Cardiac muscle cell (in vitro differentiated cells and primary cell): Measurements from ENCODE around the gene RSPH9. TPM values are rescaled to one million over a fixed set of nuclear protein-coding genes. Genes with fewer than 3 reads are reported as not detected.

Experiments
- DNase-seq, 2 donors: peaks; one replicate each; pipeline versions ENCODE4 v3.0.0 to v3.0.0-alpha.2; 2010 to 2017; ENCODE audit warnings: low read depth in 1 of 2, low spot score in 1 of 2
- H3K27ac ChIP-seq: fragments of 200-600 bp; sonication (generic); 2 replicates; pipeline ENCODE4 v1.5.1; 2016
- H3K27me3 ChIP-seq: fragments of 200-600 bp; sonication (generic); 2 replicates; pipeline ENCODE4 v1.6.0; 2016; ENCODE audit warnings: control low read depth
- H3K36me3 ChIP-seq: fragments of 200-600 bp; sonication (generic); 2 replicates; pipeline ENCODE4 v1.5.1; 2016; ENCODE audit warnings: control low read depth
- H3K4me1 ChIP-seq: fragments of 200-600 bp; sonication (generic); 2 replicates; pipeline ENCODE4 v1.8.1; 2017; ENCODE audit warnings: low read depth, mild to moderate bottlenecking, mixed run types
- H3K4me3 ChIP-seq: fragments of 200-600 bp; sonication (generic); 2 replicates; pipeline ENCODE4 v1.5.1; 2016; ENCODE audit warnings: mild to moderate bottlenecking
- H3K9me3 ChIP-seq: fragments of 200-600 bp; sonication (generic); 2 replicates; pipeline ENCODE4 v1.5.1; 2017; ENCODE audit warnings: low read depth, mild to moderate bottlenecking, control low read depth
- CTCF ChIP-seq: IDR thresholded peaks from 2 replicates; pipeline ENCODE4 v1.5.1; 2012; ENCODE audit warnings: low read depth, mild to moderate bottlenecking, low read length
- polyA plus RNA-seq: library from polyadenylated mRNA; unstranded; fragments of >200 nt; fragmentation: Nextera tagmentation; extraction: Ambion mirVana; gene quantifications from 2 replicates; pipeline ENCODE4 v1.2.1, GENCODE V29; 2016
- total RNA-seq: library from RNA; depleted of rRNA; stranded (reverse); fragments of >200 nt; gene quantifications from 2 replicates; pipeline ENCODE4 v1.2.3, GENCODE V29; 2016

RSPH9 gene
- total and polyA plus RNA-seq, 2 experiments from 2014 or later = 2.9 to 5.8 TPM

GRCh38 chr6:43703512-43704429, 58.9 kb downstream of the RSPH9 start:
- H3K4me3 ChIP-seq = no peak overlapping the region
- TF ChIP-seq CTCF = no peak
- no peaks in the 10 kb centered on the region for H3K9me3 ChIP-seq
- H3K27ac ChIP-seq = peak overlapping the region; percentile 89
- no peaks in the 10 kb centered on the region for H3K27me3 ChIP-seq
- DNase-seq = no peak
- H3K4me1 ChIP-seq = peaks cover 26% of the 10 kb centered on the region
- H3K36me3 ChIP-seq = no peaks in the 10 kb centered on the region

DNA sequence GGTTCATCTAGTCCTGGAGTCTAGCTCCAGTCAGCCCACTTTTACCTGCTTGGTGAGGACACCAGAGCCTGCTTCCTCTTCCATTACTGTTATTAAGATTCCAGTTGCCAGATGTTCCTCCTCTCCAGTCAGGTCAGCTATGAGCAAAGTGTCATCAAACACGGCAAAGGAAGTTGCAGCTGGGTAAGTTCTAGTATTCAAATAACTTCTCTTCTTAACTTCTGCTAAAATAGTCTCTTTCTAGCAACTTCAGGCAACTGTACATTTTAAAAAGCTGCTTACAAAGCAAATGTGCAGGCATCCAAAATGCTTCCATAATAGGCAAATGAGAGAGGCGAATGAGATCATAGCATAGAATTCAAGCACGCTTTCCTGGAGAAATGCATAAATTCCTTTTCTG, 61.2 kb downstream of the RSPH9 start:
- Histone ChIP-seq H3K27ac (no peak overlapping the region), H3K4me3 (no peak overlapping the region), H3K9me3 (no peaks in the 10 kb centered on the region), H3K4me1 (peaks cover 21% of the 10 kb centered on the region), H3K27me3 (no peaks in the 10 kb centered on the region), H3K36me3 (no peaks in the 10 kb centered on the region)
- no peak for TF ChIP-seq CTCF
- DNase-seq = peak in 1 of 2 donors; percentile 54

- Histone ChIP-seq H3K27ac (no peak overlapping the region), H3K36me3 (no peaks in the 10 kb centered on the region), H3K27me3 (no peaks in the 10 kb centered on the region), H3K4me3 (no peak overlapping the region), H3K4me1 (peaks cover 19% of the 10 kb centered on the region), H3K9me3 (no peaks in the 10 kb centered on the region)
- no peak for TF ChIP-seq CTCF
- DNase-seq = peak in 1 of 2 donors; percentile 81
Measured at GRCh38 chr6:43706788-43707187, 62.0 kb downstream of the RSPH9 start.

- Histone ChIP-seq H3K27me3 (no peaks in the 10 kb centered on the region), H3K36me3 (no peaks in the 10 kb centered on the region), H3K27ac (no peak overlapping the region), H3K4me1 (peaks cover 14% of the 10 kb centered on the region), H3K9me3 (no peaks in the 10 kb centered on the region), H3K4me3 (no peak overlapping the region)
- TF ChIP-seq CTCF = no peak
- no peak for DNase-seq
Measured at GRCh38 chr6:43707269-43707668, 62.4 kb downstream of the RSPH9 start.

- no peak overlapping the region for H3K4me3 ChIP-seq
- H3K27me3 ChIP-seq = no peaks in the 10 kb centered on the region
- no peak for TF ChIP-seq CTCF
- no peaks in the 10 kb centered on the region for H3K9me3 ChIP-seq
- no peak for DNase-seq
- H3K27ac ChIP-seq = no peak overlapping the region
- H3K4me1 ChIP-seq = peaks cover 11% of the 10 kb centered on the region
- H3K36me3 ChIP-seq = no peaks in the 10 kb centered on the region
Measured at GRCh38 chr6:43707767-43708166, 62.9 kb downstream of the RSPH9 start.
